Tibial nerve (tissue), 4 donors: ENCODE results near the gene OR8D4. TPM values are rescaled to one million over a fixed set of nuclear protein-coding genes. Genes with fewer than 3 reads are reported as not detected.

ENCODE experiments used
- DNase-seq, 2 donors: peaks; one replicate each; pipeline ENCODE4 v3.0.0-alpha.2; 2019; ENCODE audit warnings: low spot score in 2 of 2
- H3K27ac ChIP-seq, 4 donors: fragments of 200-600 bp; sonication (generic) in 3 of 4; one replicate each; pipeline ENCODE4 v1.5.1; 2017 to 2019; ENCODE audit warnings: mild to moderate bottlenecking in 1 of 4
- H3K27me3 ChIP-seq, 2 donors: fragments of 200-600 bp; sonication (generic) in 1 of 2; one replicate each; pipeline versions ENCODE4 v1.5.1 to v1.6.0; 2017 to 2019
- H3K36me3 ChIP-seq, 3 donors: fragments of 200-600 bp; sonication (generic); one replicate each; pipeline ENCODE4 v1.5.1; 2018 to 2019
- H3K4me1 ChIP-seq, 4 donors: fragments of 200-600 bp; sonication (generic) in 3 of 4; one replicate each; pipeline ENCODE4 v1.5.1; 2017 to 2019
- H3K4me3 ChIP-seq, 4 donors: fragments of 200-600 bp; sonication (generic) in 3 of 4; one replicate each; pipeline ENCODE4 v1.5.1; 2017 to 2019; ENCODE audit warnings: mild to moderate bottlenecking in 1 of 4, moderate library complexity in 1 of 4
- H3K9me3 ChIP-seq, 4 donors: fragments of 200-600 bp; sonication (generic) in 3 of 4; one replicate each; pipeline ENCODE4 v1.5.1; 2017 to 2019
- EP300 ChIP-seq, 2 donors: sonication (generic); formaldehyde crosslinking; IDR thresholded peaks; one replicate each; pipeline ENCODE4 v1.6.1; 2017; ENCODE audit warnings: antibody characterized with exemption in 2 of 2, mild to moderate bottlenecking in 1 of 2
- POLR2A ChIP-seq, 2 donors: fragments of 450-650 bp; IDR thresholded peaks; one replicate each; pipeline ENCODE4 v1.6.1; 2017; ENCODE audit warnings: antibody characterized with exemption in 2 of 2, mild to moderate bottlenecking in 2 of 2, moderate library complexity in 2 of 2
- WGBS, 2 donors: methylation state at CpG; one replicate each; pipeline ENCODE4 v1.1.5; 2018; 5-methylcytosine and 5-hydroxymethylcytosine counted together
- total RNA-seq, 4 donors: library from RNA; depleted of rRNA; stranded (reverse); fragments of >200 nt; gene quantifications; one replicate each; pipeline ENCODE4 v1.1.0, GENCODE V29; 2016
- TF ChIP-seq, protein P1 (sequence below), 5 experiments: fragments of 200-600 bp in 3 of 5; fragments of 450-650 bp in 2 of 5; sonication (generic) in 3 of 5; IDR thresholded peaks; one replicate each; pipeline ENCODE4 v1.5.1; 2016 to 2019; ENCODE audit warnings: antibody characterized with exemption in 5 of 5, mild to moderate bottlenecking in 3 of 5, moderate library complexity in 2 of 5

OR8D4 gene
- total RNA-seq, 4 donors from 2014 or later: not detected

DNA sequence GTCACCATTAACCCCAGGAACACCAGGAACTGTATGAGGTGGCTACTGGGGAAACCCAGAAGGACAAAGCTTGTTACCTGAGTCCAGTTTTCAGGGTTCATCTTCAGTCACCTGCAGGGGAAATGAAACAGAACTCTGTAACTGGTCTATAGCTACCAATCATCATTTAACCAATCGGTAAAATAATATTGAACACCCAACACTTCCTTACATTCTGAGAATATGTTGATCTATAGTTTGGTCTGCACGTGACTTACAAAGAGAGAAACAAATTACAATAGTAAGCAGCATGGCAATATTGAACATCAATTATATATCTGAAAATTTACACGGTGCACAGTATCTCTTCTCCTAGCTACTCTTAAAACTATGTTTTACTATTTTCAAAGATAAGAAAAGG, 41.8 kb downstream of the OR8D4 start, which contains the start of gene OR6T1:
OR6T1 (minus strand) TSS at position 101 of the 400 bp plus-strand sequence; CDS start at position 101, 0 bp downstream.
- no peaks in the 10 kb centered on the region for H3K27me3 ChIP-seq
- H3K9me3 ChIP-seq: no peaks in the 10 kb centered on the region
- H3K4me3 ChIP-seq: no peak within 1 kb of the TSS
- WGBS, 2 donors: 89 to 94% methylated on average over 3 of the region's 3 CpGs
- no peak within 1 kb of the TSS for H3K27ac ChIP-seq
- DNase-seq: no peak
- no peaks in the 10 kb centered on the region for H3K4me1 ChIP-seq
- H3K36me3 ChIP-seq: no peaks in the 10 kb centered on the region
- TF ChIP-seq, protein P1, sequence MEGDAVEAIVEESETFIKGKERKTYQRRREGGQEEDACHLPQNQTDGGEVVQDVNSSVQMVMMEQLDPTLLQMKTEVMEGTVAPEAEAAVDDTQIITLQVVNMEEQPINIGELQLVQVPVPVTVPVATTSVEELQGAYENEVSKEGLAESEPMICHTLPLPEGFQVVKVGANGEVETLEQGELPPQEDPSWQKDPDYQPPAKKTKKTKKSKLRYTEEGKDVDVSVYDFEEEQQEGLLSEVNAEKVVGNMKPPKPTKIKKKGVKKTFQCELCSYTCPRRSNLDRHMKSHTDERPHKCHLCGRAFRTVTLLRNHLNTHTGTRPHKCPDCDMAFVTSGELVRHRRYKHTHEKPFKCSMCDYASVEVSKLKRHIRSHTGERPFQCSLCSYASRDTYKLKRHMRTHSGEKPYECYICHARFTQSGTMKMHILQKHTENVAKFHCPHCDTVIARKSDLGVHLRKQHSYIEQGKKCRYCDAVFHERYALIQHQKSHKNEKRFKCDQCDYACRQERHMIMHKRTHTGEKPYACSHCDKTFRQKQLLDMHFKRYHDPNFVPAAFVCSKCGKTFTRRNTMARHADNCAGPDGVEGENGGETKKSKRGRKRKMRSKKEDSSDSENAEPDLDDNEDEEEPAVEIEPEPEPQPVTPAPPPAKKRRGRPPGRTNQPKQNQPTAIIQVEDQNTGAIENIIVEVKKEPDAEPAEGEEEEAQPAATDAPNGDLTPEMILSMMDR (IDR thresholded peaks at IDR 0.05): no peak
- TF ChIP-seq EP300 (IDR thresholded peaks at IDR 0.05) (no peak), POLR2A (IDR thresholded peaks at IDR 0.05) (no peak)

DNA sequence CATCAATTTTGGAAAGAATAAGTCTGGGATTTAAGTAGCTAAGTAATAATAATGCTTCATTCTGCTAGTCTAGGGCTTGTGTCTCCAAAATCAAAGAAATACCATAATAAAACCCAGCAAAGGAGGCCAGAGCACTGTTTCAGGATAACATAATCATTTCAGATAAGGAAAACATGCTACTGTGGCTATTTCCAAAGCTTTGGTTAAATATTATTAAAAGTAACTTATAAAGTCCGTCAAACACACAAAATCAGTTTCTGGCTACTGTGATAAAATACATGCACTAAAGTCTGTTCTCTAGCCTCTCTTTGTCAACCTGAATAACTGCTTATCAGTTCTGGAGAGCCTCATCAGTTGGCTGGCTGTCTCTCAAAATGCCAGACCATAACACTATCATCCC, 43.2 kb downstream of the OR8D4 start:
- no peak for DNase-seq
- H3K27me3 ChIP-seq: no peaks in the 10 kb centered on the region
- H3K27ac ChIP-seq: no peak overlapping the region
- H3K36me3 ChIP-seq: no peaks in the 10 kb centered on the region
- WGBS, 2 donors: 89 to 90% methylated on average over 1 of the region's 1 CpG
- no peaks in the 10 kb centered on the region for H3K9me3 ChIP-seq
- H3K4me1 ChIP-seq: no peaks in the 10 kb centered on the region
- H3K4me3 ChIP-seq: no peak overlapping the region
- TF ChIP-seq EP300 (IDR thresholded peaks at IDR 0.05) (no peak), POLR2A (IDR thresholded peaks at IDR 0.05) (no peak)
- TF ChIP-seq, protein P1 (IDR thresholded peaks at IDR 0.05): no peak

DNA sequence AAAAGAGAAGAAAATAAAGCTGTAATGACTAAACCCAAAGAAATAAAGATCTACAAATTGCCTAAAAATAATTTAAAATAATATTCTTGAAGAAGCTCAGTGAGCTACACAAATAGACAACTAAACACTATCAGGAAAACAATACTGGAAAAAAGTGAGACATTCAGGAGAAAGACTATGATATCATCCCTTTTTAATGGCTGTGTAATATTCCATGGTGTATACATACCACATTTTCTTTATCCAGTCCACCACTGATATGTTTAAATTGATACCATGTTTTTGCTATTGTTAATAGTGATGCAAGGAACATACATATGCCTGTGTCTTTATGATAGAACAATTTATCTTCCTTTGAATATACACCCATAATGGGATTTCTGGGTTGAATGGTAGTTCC, 54.8 kb downstream of the OR8D4 start:
- H3K27me3 ChIP-seq: no peaks in the 10 kb centered on the region
- H3K36me3 ChIP-seq: no peaks in the 10 kb centered on the region
- no peak overlapping the region for H3K4me3 ChIP-seq
- no peak for DNase-seq
- no peak for TF ChIP-seq POLR2A (IDR thresholded peaks at IDR 0.05)
- no peak for TF ChIP-seq EP300 (IDR thresholded peaks at IDR 0.05)
- TF ChIP-seq, protein P1 (IDR thresholded peaks at IDR 0.05): no peak
- H3K27ac ChIP-seq: no peak overlapping the region
- H3K9me3 ChIP-seq: peaks cover 0 to 8% (median 0%) of the 10 kb centered on the region in 4 donors
- no peaks in the 10 kb centered on the region for H3K4me1 ChIP-seq

Other genes starting within 250 kb of the OR8D4 start
- 1 to 10 TPM in 2 of 4 donors, under 1 TPM in 2; under 0.01 to 3.6 (median 1.3) TPM for gene SCN3B, start 247.5 kb upstream of the OR8D4 start, total RNA-seq
- 10 to 100 TPM in 3 of 4 donors, 1 to 10 TPM in 1; 5.9 to 13.2 (median 10.6) TPM for gene ZNF202, start 160.5 kb upstream of the OR8D4 start, total RNA-seq
- gene OR6X1, start 147.6 kb upstream of the OR8D4 start, total RNA-seq: not detected
- gene OR6M1, start 95.8 kb upstream of the OR8D4 start, total RNA-seq: not detected
- not detected for gene TMEM225, start 16.5 kb upstream of the OR8D4 start, total RNA-seq
- gene OR4D5, start 37.5 kb downstream of the OR8D4 start, total RNA-seq: not detected
- not detected for gene OR6T1, start 41.7 kb downstream of the OR8D4 start, total RNA-seq
- gene OR10S1, start 75.6 kb downstream of the OR8D4 start, total RNA-seq: not detected
- not detected for gene OR10G6, start 93.0 kb downstream of the OR8D4 start, total RNA-seq
- not detected for gene OR10G4, start 110.8 kb downstream of the OR8D4 start, total RNA-seq
- gene OR10G9, start 120.8 kb downstream of the OR8D4 start, total RNA-seq: not detected
- not detected for gene OR10G8, start 124.6 kb downstream of the OR8D4 start, total RNA-seq
- gene OR10G7, start 139.2 kb downstream of the OR8D4 start, total RNA-seq: not detected
- gene VWA5A, start 213.3 kb downstream of the OR8D4 start, total RNA-seq: 10 to 100 TPM; 17.0 to 22.5 (median 19.9) TPM